Measurements from ENCODE around the gene RBMS3.

DNA sequence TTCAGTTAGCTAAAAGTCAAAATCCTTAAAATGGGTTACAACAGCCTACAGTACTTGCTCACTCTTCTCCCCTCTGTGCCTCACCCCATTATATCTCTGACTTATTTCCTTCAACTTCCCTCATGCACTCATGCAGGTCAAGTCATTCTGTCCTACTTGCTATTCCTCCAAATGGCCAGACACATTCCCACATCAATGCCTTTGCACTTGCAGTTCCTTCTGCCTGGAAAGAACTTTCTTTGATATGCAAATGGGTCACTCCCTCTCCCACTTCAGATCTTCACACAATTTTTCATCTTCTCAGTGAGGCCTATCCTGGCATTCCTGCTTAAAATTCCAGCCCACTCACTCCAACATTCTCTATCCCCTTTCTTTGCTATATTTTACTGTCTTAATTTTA is 778.4 kb downstream of the RBMS3 start:
- no peak for TF ChIP-seq CTCF (IDR thresholded peaks at IDR 0.05)
- TF ChIP-seq POLR2A (IDR thresholded peaks at IDR 0.05) = no peak
- no peak for TF ChIP-seq EP300 (IDR thresholded peaks at IDR 0.05)
- no peak for TF ChIP-seq POLR2AphosphoS5 (IDR thresholded peaks at IDR 0.05)

Data from upper lobe of left lung (tissue), 4 donors.